Ovary (tissue), 3 donors: Measurements from ENCODE around the gene INVS.

Experiments
- POLR2A ChIP-seq: fragments of 450-650 bp; IDR thresholded peaks from one replicate; pipeline ENCODE4 v1.6.1; 2017; ENCODE audit warnings: antibody characterized with exemption, mild to moderate bottlenecking, moderate library complexity
- TF ChIP-seq, protein P1 (sequence below), 3 donors: fragments of 450-650 bp in 2 of 3; fragments of 200-600 bp in 1 of 3; IDR thresholded peaks; one replicate each; pipeline versions ENCODE4 v1.5.1 to v1.8.0; 2016 to 2022; ENCODE audit warnings: antibody characterized with exemption in 3 of 3, mild to moderate bottlenecking in 1 of 3
- donor health status: DM: no; HTN: no; CAD: no.

DNA sequence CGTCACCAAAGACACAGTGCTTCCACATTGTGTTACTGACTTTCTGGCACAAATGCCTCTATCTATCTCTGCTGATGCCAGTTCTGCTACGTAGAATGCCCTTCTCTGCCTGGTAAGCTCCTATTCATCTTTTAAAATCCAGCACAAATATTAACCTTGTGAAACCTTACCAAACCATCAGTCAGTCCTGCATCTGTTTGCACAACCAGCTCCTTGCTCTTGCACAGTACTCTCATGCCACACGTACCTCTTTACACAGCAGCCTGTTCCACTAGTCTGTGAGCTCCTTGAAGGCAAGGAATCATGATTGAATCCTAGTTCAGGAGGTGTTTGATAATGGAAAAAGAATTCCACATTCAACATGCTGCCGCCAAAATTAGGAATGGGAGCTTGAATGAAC lies 197.4 kb downstream of the INVS start:
- TF ChIP-seq, protein P1, sequence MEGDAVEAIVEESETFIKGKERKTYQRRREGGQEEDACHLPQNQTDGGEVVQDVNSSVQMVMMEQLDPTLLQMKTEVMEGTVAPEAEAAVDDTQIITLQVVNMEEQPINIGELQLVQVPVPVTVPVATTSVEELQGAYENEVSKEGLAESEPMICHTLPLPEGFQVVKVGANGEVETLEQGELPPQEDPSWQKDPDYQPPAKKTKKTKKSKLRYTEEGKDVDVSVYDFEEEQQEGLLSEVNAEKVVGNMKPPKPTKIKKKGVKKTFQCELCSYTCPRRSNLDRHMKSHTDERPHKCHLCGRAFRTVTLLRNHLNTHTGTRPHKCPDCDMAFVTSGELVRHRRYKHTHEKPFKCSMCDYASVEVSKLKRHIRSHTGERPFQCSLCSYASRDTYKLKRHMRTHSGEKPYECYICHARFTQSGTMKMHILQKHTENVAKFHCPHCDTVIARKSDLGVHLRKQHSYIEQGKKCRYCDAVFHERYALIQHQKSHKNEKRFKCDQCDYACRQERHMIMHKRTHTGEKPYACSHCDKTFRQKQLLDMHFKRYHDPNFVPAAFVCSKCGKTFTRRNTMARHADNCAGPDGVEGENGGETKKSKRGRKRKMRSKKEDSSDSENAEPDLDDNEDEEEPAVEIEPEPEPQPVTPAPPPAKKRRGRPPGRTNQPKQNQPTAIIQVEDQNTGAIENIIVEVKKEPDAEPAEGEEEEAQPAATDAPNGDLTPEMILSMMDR (IDR thresholded peaks at IDR 0.05) = no peak
- no peak for TF ChIP-seq POLR2A
